ENCODE measurements around the gene TSHZ1.
"Not testable (repeated sequence)": the region's sequence is repeated elsewhere in the genome, so short reads cannot be mapped to it uniquely, and the experiment has no call there.

Gene TSHZ1

GRCh38 chr18:75323821-75324585 is 113.4 kb downstream of the TSHZ1 start:
- CTCF ChIA-PET = no interaction called here
- POLR2A ChIA-PET = no interaction called here
- TF ChIP-seq SP1 (IDR thresholded peaks at IDR 0.05) = no peak
- no peak for DNase-seq (ENCODE audit: extremely low spot score)

GRCh38 chr18:75324686-75325257 is 114.2 kb downstream of the TSHZ1 start:
- CTCF ChIA-PET = no interaction called here
- POLR2A ChIA-PET = no interaction called here
- TF ChIP-seq HDGF (IDR thresholded peaks at IDR 0.05; ENCODE audit: borderline replicate concordance) = no peak
- TF ChIP-seq ZNF384 (IDR thresholded peaks at IDR 0.05) = no peak
- no peak for TF ChIP-seq ARNT (IDR thresholded peaks at IDR 0.05)
- TF ChIP-seq FOXM1 (IDR thresholded peaks at IDR 0.05; ENCODE audit: borderline replicate concordance) = no peak
- TF ChIP-seq CTBP1 (IDR thresholded peaks at IDR 0.05; ENCODE audit: borderline replicate concordance) = no peak
- no peak for TF ChIP-seq L3MBTL2 (conservative IDR thresholded peaks at IDR 0.05)
- TF ChIP-seq SP1 (IDR thresholded peaks at IDR 0.05) = no peak
- no peak for TF ChIP-seq ELF4 (IDR thresholded peaks at IDR 0.05)
- TF ChIP-seq BHLHE40 (IDR thresholded peaks at IDR 0.05; ENCODE audit: borderline replicate concordance) = no peak
- TF ChIP-seq LEF1 (IDR thresholded peaks at IDR 0.05; ENCODE audit: borderline replicate concordance) = no peak
- no peak for TF ChIP-seq TARDBP (IDR thresholded peaks at IDR 0.05)
- no peak for TF ChIP-seq FOXA1 (IDR thresholded peaks at IDR 0.05)
- no peak for TF ChIP-seq PKNOX1 (IDR thresholded peaks at IDR 0.05)
- TF ChIP-seq NFRKB (IDR thresholded peaks at IDR 0.05) = no peak
- no peak for TF ChIP-seq SUZ12 (IDR thresholded peaks at IDR 0.05)
- no peak for TF ChIP-seq FOXK2 (IDR thresholded peaks at IDR 0.05)
- DNase-seq (ENCODE audit: extremely low spot score) = no peak

- DNase-seq (ENCODE audit: extremely low spot score); POLR2A ChIA-PET; CTCF ChIA-PET: not testable (repeated sequence)
These were observed 119.2 kb downstream of the TSHZ1 start for GRCh38 chr18:75329753-75330152.

- no peak for DNase-seq (ENCODE audit: extremely low spot score)
- ChIA-PET CTCF (no interaction called here), POLR2A (no interaction called here)
- no peak for TF ChIP-seq CTBP1 (IDR thresholded peaks at IDR 0.05; ENCODE audit: borderline replicate concordance)
- no peak for TF ChIP-seq TARDBP (IDR thresholded peaks at IDR 0.05)
- no peak for TF ChIP-seq SP1 (IDR thresholded peaks at IDR 0.05)
- no peak for TF ChIP-seq SUZ12 (IDR thresholded peaks at IDR 0.05)
- no peak for TF ChIP-seq NFRKB (IDR thresholded peaks at IDR 0.05)
- TF ChIP-seq LEF1 (IDR thresholded peaks at IDR 0.05; ENCODE audit: borderline replicate concordance) = no peak
- TF ChIP-seq L3MBTL2 (conservative IDR thresholded peaks at IDR 0.05) = no peak
- TF ChIP-seq ELF4 (IDR thresholded peaks at IDR 0.05) = no peak
- no peak for TF ChIP-seq BHLHE40 (IDR thresholded peaks at IDR 0.05; ENCODE audit: borderline replicate concordance)
- no peak for TF ChIP-seq PKNOX1 (IDR thresholded peaks at IDR 0.05)
- TF ChIP-seq HDGF (IDR thresholded peaks at IDR 0.05; ENCODE audit: borderline replicate concordance) = no peak
- no peak for TF ChIP-seq ZNF384 (IDR thresholded peaks at IDR 0.05)
- TF ChIP-seq FOXM1 (IDR thresholded peaks at IDR 0.05; ENCODE audit: borderline replicate concordance) = no peak
- no peak for TF ChIP-seq ARNT (IDR thresholded peaks at IDR 0.05)
- no peak for TF ChIP-seq FOXK2 (IDR thresholded peaks at IDR 0.05)
- no peak for TF ChIP-seq FOXA1 (IDR thresholded peaks at IDR 0.05)
These were observed 119.7 kb downstream of the TSHZ1 start for GRCh38 chr18:75330308-75330707.

- POLR2A ChIA-PET = no interaction called here
- CTCF ChIA-PET = no interaction called here
- DNase-seq (ENCODE audit: extremely low spot score) = no peak
- TF ChIP-seq L3MBTL2 (conservative IDR thresholded peaks at IDR 0.05) (no peak), LEF1 (IDR thresholded peaks at IDR 0.05; ENCODE audit: borderline replicate concordance) (no peak), BHLHE40 (IDR thresholded peaks at IDR 0.05; ENCODE audit: borderline replicate concordance) (no peak), ARNT (IDR thresholded peaks at IDR 0.05) (no peak), FOXM1 (IDR thresholded peaks at IDR 0.05; ENCODE audit: borderline replicate concordance) (no peak), ELF4 (IDR thresholded peaks at IDR 0.05) (no peak), ZNF384 (IDR thresholded peaks at IDR 0.05) (no peak), SP1 (IDR thresholded peaks at IDR 0.05) (no peak), FOXA1 (IDR thresholded peaks at IDR 0.05) (no peak), TARDBP (IDR thresholded peaks at IDR 0.05) (no peak), HDGF (IDR thresholded peaks at IDR 0.05; ENCODE audit: borderline replicate concordance) (no peak)
These were observed 124.3 kb downstream of the TSHZ1 start for GRCh38 chr18:75334869-75335268.

- POLR2A ChIA-PET = no interaction called here
- TF ChIP-seq BHLHE40 (IDR thresholded peaks at IDR 0.05; ENCODE audit: borderline replicate concordance) (no peak), HDGF (IDR thresholded peaks at IDR 0.05; ENCODE audit: borderline replicate concordance) (no peak), FOXA1 (IDR thresholded peaks at IDR 0.05) (no peak), NFRKB (IDR thresholded peaks at IDR 0.05) (no peak), LEF1 (IDR thresholded peaks at IDR 0.05; ENCODE audit: borderline replicate concordance) (no peak), ARNT (IDR thresholded peaks at IDR 0.05) (no peak), TARDBP (IDR thresholded peaks at IDR 0.05) (no peak), SP1 (IDR thresholded peaks at IDR 0.05) (no peak), SUZ12 (IDR thresholded peaks at IDR 0.05) (no peak), ELF4 (IDR thresholded peaks at IDR 0.05) (no peak), L3MBTL2 (conservative IDR thresholded peaks at IDR 0.05) (no peak), FOXM1 (IDR thresholded peaks at IDR 0.05; ENCODE audit: borderline replicate concordance) (no peak)
- CTCF ChIA-PET = no interaction called here
These were observed 124.9 kb downstream of the TSHZ1 start for GRCh38 chr18:75335511-75335910.

GRCh38 chr18:75336767-75337166 is 126.2 kb downstream of the TSHZ1 start:
- no peak for TF ChIP-seq FOXA1 (IDR thresholded peaks at IDR 0.05)
- TF ChIP-seq SUZ12 (IDR thresholded peaks at IDR 0.05) = no peak
- no peak for TF ChIP-seq TARDBP (IDR thresholded peaks at IDR 0.05)
- TF ChIP-seq ZNF384 (IDR thresholded peaks at IDR 0.05) = no peak
- no peak for TF ChIP-seq FOXM1 (IDR thresholded peaks at IDR 0.05; ENCODE audit: borderline replicate concordance)
- no peak for TF ChIP-seq ARNT (IDR thresholded peaks at IDR 0.05)
- no peak for TF ChIP-seq L3MBTL2 (conservative IDR thresholded peaks at IDR 0.05)
- TF ChIP-seq ELF4 (IDR thresholded peaks at IDR 0.05) = no peak
- TF ChIP-seq FOXK2 (IDR thresholded peaks at IDR 0.05) = no peak
- TF ChIP-seq HDGF (IDR thresholded peaks at IDR 0.05; ENCODE audit: borderline replicate concordance) = no peak
- TF ChIP-seq BHLHE40 (IDR thresholded peaks at IDR 0.05; ENCODE audit: borderline replicate concordance) = no peak
- TF ChIP-seq CTBP1 (IDR thresholded peaks at IDR 0.05; ENCODE audit: borderline replicate concordance) = no peak
- no peak for TF ChIP-seq LEF1 (IDR thresholded peaks at IDR 0.05; ENCODE audit: borderline replicate concordance)
- DNase-seq (ENCODE audit: extremely low spot score) = no peak
- POLR2A ChIA-PET = no interaction called here
- CTCF ChIA-PET = no interaction called here

More at GRCh38 chr18:75335511-75335910, 124.9 kb downstream of the TSHZ1 start:
- DNase-seq (ENCODE audit: extremely low spot score) = no peak

All from HEK293T (cell line).